CD4-positive, alpha-beta T cell treated with Interferon gamma for 1 hour (primary cell): ENCODE measurements around the gene COL19A1.

Source experiments
- DNase-seq: peaks from one replicate; pipeline ENCODE4 v3.0.0-alpha.2; 2020

COL19A1 gene

DNA sequence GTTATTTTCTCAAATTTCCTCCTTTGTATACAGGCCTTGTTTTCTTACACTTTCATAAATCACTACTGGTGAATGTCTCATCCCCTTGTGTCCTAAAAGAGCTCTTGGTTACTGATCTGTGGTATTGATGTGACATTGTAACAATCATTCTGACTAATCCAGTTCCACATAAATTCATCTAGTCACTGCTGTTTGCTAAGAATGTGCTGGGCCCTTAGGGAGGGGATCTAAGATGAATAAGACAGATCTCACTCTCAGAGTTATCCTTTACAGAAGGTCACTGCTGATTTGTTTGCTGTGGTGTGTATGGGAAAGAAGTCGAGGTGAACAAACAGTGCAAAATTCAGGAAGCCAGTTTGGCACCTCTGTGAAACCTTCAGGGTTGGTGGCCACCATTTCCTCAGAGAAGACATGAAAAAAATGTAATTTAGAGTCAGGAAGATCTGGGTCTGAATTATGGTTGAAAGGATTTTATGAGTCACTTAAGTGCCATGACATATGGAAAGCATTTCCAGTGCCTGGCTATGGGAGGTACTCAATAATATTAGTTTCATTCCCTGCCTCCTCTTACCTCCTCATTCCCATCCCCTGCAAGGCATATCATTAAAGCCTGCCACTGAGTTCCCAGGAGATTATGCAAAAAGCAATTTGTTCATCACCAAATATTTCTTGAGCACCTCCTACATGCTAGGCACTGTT, 314.7 kb downstream of the COL19A1 start:
- no peak for DNase-seq

DNA sequence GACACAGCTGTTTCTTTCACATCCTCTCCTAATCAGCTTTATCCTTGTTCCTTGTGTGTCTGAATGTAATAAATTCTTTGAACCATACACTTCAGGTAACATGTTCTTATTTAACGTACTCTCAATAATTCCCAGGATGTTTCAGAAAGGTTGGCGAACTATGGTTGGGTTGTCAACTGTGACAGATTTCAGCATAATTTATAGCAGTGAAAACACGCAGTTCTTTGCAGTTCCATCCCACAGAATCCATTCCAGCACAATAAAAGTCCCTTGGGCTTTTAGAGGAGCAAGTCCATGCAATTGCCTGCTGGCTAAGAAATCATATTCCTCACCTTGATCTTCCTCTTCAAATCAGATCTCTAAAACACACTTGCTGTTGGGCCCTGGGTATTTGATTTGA, 317.2 kb downstream of the COL19A1 start:
- DNase-seq = no peak

DNA sequence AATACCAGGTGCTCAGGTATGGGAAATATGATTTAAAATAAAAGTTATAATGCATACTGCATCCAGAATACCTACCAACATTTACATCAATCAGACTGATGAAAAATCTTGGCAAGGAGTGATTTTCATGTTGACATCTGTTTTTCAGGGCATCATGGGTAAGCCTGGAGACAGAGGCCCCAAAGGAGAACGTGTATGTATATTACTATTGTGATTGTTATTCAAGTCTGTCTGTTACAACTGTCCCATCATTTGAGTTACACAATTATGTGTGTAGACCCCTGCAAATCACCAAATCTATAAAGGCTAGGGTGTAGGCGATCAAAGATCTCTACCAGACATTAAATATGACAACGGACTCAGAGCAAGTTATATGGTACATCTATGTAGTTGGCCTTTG, 318.4 kb downstream of the COL19A1 start:
- DNase-seq = no peak

DNA sequence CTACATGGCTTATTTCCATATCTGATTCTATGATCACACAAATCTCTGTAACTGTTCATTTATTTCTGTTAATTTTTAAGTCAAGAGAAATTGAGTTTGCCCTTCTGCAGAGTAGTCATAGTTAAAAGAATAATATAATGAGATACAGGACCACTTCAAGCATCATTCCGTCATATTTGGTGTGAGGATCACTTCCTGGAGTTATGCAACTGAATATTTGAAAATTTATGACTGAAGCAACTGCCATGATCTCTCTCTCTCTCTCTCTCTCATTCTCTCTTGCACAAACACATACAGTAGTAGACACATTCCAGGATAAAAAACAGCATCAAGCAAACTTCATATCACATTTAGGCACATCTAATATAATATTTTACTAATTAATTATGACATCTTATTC, 320.1 kb downstream of the COL19A1 start:
- DNase-seq = no peak

DNA sequence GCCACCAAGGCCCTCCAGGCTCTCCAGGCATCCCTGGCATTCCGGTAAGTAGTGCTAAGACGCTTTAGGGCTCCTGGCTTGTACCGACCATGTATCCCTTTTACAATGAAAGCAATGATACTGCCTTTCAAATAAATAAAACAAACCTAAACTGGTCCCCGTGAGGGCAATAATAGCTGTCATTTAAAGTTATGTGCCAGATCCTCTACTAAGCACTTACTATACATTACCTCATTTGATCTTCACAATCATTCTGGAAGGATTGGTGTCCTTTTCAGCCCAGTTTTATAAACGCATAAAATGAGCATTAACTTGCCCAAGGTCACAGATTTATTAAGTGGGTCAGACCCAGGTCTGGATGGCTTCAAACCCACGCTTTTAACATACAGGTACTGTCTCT, 321.8 kb downstream of the COL19A1 start:
- no peak for DNase-seq

DNA sequence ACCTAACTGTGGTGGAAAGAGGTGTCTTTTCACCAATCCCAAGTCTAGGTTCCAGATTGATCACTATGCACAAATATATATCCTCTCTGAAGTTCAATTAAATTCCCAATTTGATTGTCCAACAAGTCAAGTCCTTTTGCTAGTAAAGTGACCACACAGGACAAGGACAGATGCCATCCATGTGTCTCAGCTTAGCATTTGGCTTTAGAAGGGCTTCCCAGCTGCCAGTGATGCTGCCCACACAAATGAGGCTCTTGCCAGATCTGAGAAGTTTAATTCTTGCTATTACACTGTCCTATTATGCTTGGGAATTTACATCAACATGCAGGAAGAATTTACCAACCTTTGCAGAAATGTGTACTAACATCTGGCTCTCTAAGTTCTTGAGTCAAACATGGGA, 328.1 kb downstream of the COL19A1 start:
- no peak for DNase-seq

DNA sequence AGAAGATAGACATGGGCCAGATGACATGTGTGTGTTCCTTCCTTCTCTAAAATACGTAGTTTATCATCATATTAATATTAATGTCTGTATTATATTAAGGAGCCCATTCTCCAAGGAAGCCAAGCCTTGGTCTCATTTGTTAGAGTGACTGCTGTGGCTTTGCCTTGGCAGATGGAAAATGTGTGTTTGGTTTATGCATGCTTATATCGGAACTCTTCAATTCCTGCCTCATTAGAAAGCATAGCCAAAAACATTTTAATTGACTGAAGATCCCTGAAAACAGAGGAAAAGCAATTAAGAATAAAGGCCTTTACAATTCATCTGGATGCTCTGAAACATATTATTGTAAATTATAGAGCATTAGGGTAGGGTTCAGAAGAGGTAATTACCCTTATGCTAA, 330.2 kb downstream of the COL19A1 start:
- no peak for DNase-seq

DNA sequence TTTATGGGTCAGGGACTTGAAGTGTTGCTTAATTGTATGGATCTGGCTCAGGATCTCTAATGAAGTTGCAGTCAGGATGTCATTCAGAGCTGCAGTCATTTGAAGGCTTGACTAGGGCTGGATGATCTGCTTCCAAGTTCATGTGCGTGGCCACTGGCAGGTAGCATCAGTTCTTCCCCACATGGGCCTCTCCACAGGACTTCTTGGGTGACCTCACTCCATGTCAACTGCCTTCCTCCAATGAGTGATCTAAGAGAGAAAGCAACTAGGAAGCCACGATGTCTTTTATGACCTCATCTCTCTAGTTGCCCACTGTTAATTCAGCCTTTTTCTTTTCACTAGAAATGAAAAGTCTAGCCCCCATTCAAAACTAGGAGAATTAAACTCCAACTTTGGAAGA, 332.4 kb downstream of the COL19A1 start:
- no peak for DNase-seq

- no peak for DNase-seq
These were observed 342.0 kb downstream of the COL19A1 start for GRCh38 chr6:70208235-70208790.

- DNase-seq = no peak
These were observed 344.1 kb downstream of the COL19A1 start for GRCh38 chr6:70210462-70210861.

GRCh38 chr6:70215460-70216108, 349.2 kb downstream of the COL19A1 start:
- DNase-seq = no peak

GRCh38 chr6:70216767-70217166, 350.4 kb downstream of the COL19A1 start:
- no peak for DNase-seq

DNA sequence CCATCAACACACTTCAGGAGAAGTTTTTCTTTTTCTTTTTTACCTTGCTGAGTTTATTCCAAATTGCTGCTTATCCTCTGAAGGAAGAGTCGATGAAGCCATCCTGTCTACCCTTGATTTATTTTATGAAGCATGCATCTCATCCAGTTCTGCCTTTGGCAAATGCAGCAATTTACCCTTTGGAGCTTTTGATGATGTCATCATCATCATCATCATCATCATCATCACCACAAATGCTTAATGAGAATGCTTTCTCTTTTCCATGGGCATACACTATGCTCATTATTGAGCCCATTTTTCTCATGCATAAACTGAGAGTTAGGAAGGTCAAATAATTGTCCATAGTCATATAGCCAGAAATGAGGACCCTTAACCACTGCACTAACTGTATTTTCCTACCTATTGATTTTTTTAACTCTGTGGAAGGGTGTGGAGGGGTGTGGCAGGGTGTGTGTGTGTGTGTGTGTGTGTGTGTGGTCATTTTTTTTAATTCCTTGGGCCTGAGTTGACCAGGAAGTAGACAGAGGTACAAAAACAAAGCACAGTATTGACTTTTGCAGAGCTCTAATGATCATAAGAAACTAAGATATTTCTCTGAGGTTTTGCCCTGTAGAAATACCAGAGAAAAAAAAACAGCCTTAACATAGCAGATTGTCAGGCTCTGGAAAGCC, 353.7 kb downstream of the COL19A1 start:
- DNase-seq = no peak

GRCh38 chr6:70221025-70221714, 354.8 kb downstream of the COL19A1 start:
- DNase-seq = no peak

- DNase-seq = no peak
These were observed 355.5 kb downstream of the COL19A1 start for GRCh38 chr6:70221715-70222438.

DNA sequence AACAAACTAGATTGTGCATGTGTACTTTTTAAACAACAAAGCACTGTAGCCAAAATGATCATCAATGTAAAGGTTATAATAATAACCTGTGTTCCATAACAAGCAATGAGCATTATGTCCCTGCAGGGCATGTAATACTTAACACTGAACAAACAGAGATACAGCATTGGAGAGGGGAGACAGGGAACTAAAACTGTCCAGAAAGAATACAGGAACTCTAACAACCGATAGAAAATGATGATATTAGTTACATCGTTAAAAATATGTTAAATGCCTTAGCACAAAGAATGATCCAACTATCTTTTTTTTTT, 356.0 kb downstream of the COL19A1 start:
- DNase-seq = no peak

DNA sequence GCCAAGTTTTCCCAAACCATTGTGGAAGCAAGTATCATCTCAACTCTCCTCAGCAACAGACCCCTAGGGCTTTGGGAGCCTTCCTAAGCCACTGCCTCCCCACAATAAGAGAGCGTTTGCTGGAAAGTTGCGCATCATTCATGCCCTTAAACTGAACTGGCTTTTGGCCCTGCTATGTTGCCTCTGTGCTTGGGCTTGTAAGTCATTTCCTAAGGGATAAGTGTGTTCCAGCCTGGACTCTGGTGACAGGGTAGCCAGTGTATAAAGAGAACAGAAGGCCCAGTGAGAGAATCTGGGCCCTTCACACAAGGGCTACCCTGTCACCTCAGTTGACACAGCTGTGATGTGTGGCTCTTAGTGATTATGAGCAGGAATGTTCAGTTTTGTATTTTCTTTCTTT, 358.7 kb downstream of the COL19A1 start:
- no peak for DNase-seq

DNA sequence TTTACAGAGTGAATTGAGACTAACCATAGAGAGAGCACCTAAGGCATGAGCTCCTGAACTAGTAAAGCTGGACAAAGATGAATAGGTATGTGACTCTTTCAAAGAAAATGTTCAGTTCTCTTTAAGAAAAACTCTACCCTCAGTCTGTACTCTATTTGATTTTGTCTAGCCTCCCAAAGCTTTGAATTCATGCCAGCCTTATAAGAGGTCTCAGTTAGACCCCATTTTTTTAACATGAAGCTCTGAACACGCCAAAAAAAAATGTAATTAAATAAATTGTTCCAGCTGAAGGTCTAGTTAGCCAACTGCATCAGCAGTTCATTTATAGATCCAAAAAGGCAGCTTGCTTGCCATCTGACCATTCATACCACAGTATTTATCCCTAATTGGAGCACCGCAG, 365.0 kb downstream of the COL19A1 start:
- no peak for DNase-seq

DNA sequence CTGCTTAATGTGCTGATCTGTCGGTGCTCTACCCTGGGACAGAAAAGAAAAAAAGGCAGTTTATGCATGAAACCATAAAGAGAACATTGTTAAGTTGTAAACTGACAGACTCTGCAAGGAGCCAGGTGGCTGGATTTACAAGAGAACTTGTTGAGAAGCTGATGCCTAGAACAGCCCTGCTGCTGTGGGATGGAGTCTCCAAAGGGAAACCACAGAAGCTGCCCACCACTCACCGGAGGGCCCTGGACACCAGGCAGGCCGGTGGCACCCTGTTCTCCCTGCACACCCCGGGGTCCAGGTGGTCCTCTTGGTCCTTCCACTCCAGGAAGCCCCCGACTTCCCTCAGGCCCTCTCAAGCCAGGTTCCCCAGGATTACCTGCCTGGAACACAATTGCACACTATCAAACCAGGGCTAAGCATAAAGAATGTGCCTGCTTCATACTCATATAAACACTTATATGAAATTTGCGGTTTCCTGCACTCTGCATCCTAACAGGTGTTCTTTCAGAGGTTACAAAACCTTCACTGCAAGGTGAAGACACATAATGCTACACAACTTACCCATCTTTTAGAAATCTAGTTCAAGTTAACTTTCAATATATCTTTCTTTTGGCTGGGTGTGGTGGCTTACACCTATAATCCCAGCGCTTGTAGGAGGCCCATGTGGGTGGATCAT, 368.3 kb downstream of the COL19A1 start:
- DNase-seq = no peak

GRCh38 chr6:70236343-70236742, 370.0 kb downstream of the COL19A1 start:
- no peak for DNase-seq

- no peak for DNase-seq
These were observed 374.7 kb downstream of the COL19A1 start for GRCh38 chr6:70241031-70241430.

- no peak for DNase-seq
These were observed 375.6 kb downstream of the COL19A1 start for GRCh38 chr6:70241991-70242420.
